Prostate gland (tissue), 2 donors: ENCODE data around the gene FHIT. TPM values are rescaled to one million over a fixed set of nuclear protein-coding genes. Genes with fewer than 3 reads are reported as not detected.

Experiments
- DNase-seq: peaks from one replicate; pipeline ENCODE4 v3.0.0-alpha.2; 2019; ENCODE audit warnings: low spot score
- H3K27ac ChIP-seq, 2 donors: fragments of 200-600 bp; sonication (generic); 2 replicates each; pipeline ENCODE4 v1.5.1; 2017 to 2019
- H3K27me3 ChIP-seq: fragments of 200-600 bp; sonication (generic); replicated peaks from 2 replicates; pipeline ENCODE4 v1.5.1; 2019; ENCODE audit not compliant: insufficient read depth
- H3K36me3 ChIP-seq, 2 donors: fragments of 200-600 bp; sonication (generic); 1 replicate in 1 of 2; 2 replicates in 1 of 2; pipeline versions ENCODE4 v1.5.1 to v1.8.1; 2017 to 2019
- H3K4me1 ChIP-seq: fragments of 200-600 bp; sonication (generic); replicated peaks from 2 replicates; pipeline ENCODE4 v1.5.1; 2019
- H3K4me3 ChIP-seq, 2 donors: fragments of 200-600 bp; sonication (generic); 2 replicates each; pipeline ENCODE4 v1.5.1; 2017 to 2019
- H3K9me3 ChIP-seq: fragments of 200-600 bp; sonication (generic); 2 replicates; pipeline ENCODE4 v1.5.1; 2017
- CTCF ChIP-seq, 4 experiments: fragments of 200-600 bp in 2 of 4; fragments of 450-650 bp in 2 of 4; sonication (generic) in 2 of 4; IDR thresholded peaks; 1 replicate in 3 of 4; 2 replicates in 1 of 4; pipeline ENCODE4 v1.5.1; 2016 to 2019; ENCODE audit warnings: antibody characterized with exemption in 4 of 4, mild to moderate bottlenecking in 2 of 4, moderate library complexity in 2 of 4
- POLR2A ChIP-seq: fragments of 450-650 bp; IDR thresholded peaks from one replicate; pipeline ENCODE4 v1.6.1; 2016; ENCODE audit warnings: antibody characterized with exemption, mild to moderate bottlenecking
- POLR2AphosphoS5 ChIP-seq: sonication (generic); formaldehyde crosslinking; IDR thresholded peaks from one replicate; pipeline ENCODE4 v1.6.1; 2017; ENCODE audit warnings: antibody characterized with exemption
- WGBS: methylation state at CpG from one replicate; pipeline ENCODE4 v1.1.5; 2018; 5-methylcytosine and 5-hydroxymethylcytosine counted together
- intact Hi-C: fragments of 100-400 bp; cut with DNase I; formaldehyde crosslinking; loops from one replicate; pipeline ENCODE4 v1.14.2; 2022
- total RNA-seq, 2 donors: library from RNA; depleted of rRNA; stranded (reverse); fragments of >200 nt; gene quantifications; one replicate each; pipeline ENCODE4 v1.1.0, GENCODE V29; 2016

The FHIT gene
- total RNA-seq, 2 donors from 2014 or later, result 6.4 to 10.4 TPM

- no peaks in the 10 kb centered on the region for H3K27me3 ChIP-seq
- H3K4me1 ChIP-seq, result no peaks in the 10 kb centered on the region
- H3K9me3 ChIP-seq, result no peaks in the 10 kb centered on the region
- H3K36me3 ChIP-seq, result no peaks in the 10 kb centered on the region
- DNase-seq, result no peak
- no peak overlapping the region for H3K27ac ChIP-seq
- 38% methylated on average over 1 of the region's 1 CpG for WGBS
- H3K4me3 ChIP-seq, result no peak overlapping the region
- no peak for TF ChIP-seq CTCF (IDR thresholded peaks at IDR 0.05)
- TF ChIP-seq POLR2A, result no peak
- TF ChIP-seq POLR2AphosphoS5, result no peak
- intact Hi-C loops, result no loop called here
Observed at GRCh38 chr3:60886518-60886917, 364.7 kb downstream of the FHIT start.

- H3K27me3 ChIP-seq, result no peaks in the 10 kb centered on the region
- H3K27ac ChIP-seq, result no peak overlapping the region
- no peaks in the 10 kb centered on the region for H3K4me1 ChIP-seq
- no peak for DNase-seq
- H3K36me3 ChIP-seq, result no peaks in the 10 kb centered on the region
- TF ChIP-seq POLR2AphosphoS5, result no peak
- TF ChIP-seq CTCF (IDR thresholded peaks at IDR 0.05), result no peak
- no peak for TF ChIP-seq POLR2A
- 87% methylated on average over 2 of the region's 2 CpGs for WGBS
- intact Hi-C loops, result no loop called here
- no peak overlapping the region for H3K4me3 ChIP-seq
- H3K9me3 ChIP-seq, result no peaks in the 10 kb centered on the region
Observed at GRCh38 chr3:60884005-60884404, 367.2 kb downstream of the FHIT start.

DNA sequence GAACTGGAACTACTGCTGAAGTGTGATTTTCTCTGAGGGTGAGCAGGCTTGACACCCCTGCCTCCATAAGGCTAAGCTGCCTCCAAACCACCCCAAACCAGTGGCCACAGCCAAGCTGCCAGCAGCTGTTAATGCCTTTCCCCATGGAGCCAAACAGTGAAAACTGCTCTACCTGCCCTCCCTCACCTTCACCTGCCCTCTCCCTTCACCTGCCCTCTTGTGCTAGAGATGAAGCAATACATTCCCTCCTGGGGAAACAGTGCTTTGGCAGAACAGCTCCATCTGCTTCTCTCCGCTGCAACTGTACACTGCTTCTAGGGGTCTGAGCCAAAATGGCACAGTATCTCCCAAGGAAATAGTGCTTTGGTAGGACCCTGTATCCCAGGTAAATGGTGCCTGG is 374.1 kb downstream of the FHIT start:
- H3K9me3 ChIP-seq, result no peaks in the 10 kb centered on the region
- no peaks in the 10 kb centered on the region for H3K4me1 ChIP-seq
- H3K4me3 ChIP-seq, result no peak overlapping the region
- intact Hi-C loops, result no loop called here
- no peak for DNase-seq
- TF ChIP-seq CTCF (IDR thresholded peaks at IDR 0.05), result no peak
- no peak for TF ChIP-seq POLR2A
- no peak for TF ChIP-seq POLR2AphosphoS5
- no peaks in the 10 kb centered on the region for H3K27me3 ChIP-seq
- no peaks in the 10 kb centered on the region for H3K36me3 ChIP-seq
- no peak overlapping the region for H3K27ac ChIP-seq
- WGBS, result 100% methylated on average over 1 of the region's 1 CpG

DNA sequence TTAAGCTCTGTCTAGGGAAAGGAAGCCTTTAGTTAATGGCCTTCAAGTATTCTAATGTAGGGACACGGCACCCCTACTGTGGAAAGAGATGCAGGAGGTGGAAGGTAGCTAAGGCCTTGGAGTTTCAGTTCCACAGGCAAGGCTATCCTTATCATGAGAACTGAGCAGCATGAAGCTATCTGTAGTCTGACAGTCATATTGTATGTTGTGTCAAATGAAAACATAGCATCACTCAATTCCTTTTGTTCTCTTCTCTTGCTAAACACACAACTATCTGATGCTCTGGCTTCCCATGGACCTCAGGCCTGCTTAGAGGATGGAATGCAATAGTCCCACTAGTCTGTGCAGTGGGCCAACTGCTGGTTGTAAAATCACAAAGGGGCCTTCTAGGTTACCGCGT is 380.9 kb downstream of the FHIT start:
- Histone ChIP-seq H3K36me3 (no peaks in the 10 kb centered on the region), H3K4me3 (no peak overlapping the region), H3K4me1 (no peaks in the 10 kb centered on the region), H3K27me3 (no peaks in the 10 kb centered on the region), H3K9me3 (no peaks in the 10 kb centered on the region), H3K27ac (no peak overlapping the region)
- 96% methylated on average over 3 of the region's 3 CpGs for WGBS
- TF ChIP-seq POLR2AphosphoS5 (no peak), CTCF (IDR thresholded peaks at IDR 0.05) (no peak), POLR2A (no peak)
- intact Hi-C loops, result no loop called here
- DNase-seq, result no peak

- H3K4me1 ChIP-seq, result no peaks in the 10 kb centered on the region
- DNase-seq, result no peak
- no peaks in the 10 kb centered on the region for H3K36me3 ChIP-seq
- no peak overlapping the region for H3K27ac ChIP-seq
- TF ChIP-seq POLR2A, result no peak
- TF ChIP-seq POLR2AphosphoS5, result no peak
- no peak for TF ChIP-seq CTCF (IDR thresholded peaks at IDR 0.05)
- H3K9me3 ChIP-seq, result no peaks in the 10 kb centered on the region
- intact Hi-C loops, result no loop called here
- no peaks in the 10 kb centered on the region for H3K27me3 ChIP-seq
- H3K4me3 ChIP-seq, result no peak overlapping the region
Observed at GRCh38 chr3:60867200-60867599, 384.1 kb downstream of the FHIT start.
